Measurements from ENCODE around the gene ATP1A1.

The ATP1A1 gene

DNA sequence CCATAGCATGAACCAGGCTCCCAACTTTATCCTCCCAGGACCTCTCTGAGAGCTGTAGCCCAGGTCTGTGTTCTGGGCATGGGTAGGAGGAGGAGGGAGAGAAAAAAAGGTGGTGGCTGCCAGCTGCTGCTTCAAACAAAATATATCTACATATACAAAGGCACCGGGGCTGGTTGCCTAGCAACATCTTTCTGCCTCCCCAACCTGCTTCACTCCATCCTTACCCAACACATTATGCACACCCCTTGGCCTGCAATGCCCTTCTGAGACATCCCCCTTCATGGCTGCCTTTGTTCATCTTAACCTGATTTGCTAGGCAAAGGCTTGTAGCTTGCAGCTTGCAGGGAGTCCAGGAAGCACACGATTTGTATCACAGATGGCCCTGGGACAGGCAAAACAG lies 27.2 kb upstream of the ATP1A1 start:
- DNase-seq = peak; percentile 23

DNA sequence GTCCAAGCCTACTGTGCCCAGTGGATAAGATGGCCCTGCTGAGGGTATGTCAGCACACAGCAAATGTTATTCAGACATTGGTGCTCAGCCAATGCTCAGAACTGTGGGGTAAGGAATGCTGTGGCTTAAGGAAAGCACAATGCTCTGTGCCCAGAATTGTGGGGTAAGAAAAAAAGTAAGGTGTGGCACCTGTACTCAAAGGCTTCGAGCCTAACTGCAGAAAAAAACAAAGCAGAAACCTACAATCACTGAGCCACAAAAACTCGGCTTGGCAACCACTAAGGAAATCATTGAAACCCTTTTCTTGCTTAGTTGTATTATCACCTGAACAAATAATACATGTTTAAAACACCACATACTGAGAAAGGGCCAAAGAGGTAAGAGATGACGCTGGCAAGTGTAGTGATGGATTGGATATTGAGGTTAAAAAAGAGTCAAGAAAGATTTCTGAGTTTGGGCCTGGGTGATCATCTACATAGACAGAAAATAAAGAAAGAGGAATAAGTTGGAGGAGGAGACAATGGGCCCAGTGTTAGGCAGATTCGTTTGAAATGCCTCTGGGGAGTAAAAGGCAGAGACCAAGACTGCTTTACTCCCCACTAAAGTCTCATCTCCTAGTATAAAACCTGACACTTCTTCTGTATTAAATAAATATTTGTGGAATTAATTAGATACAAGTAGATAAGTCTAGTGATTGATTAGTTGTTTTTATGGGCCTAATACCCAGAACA lies 25.9 kb upstream of the ATP1A1 start:
- no peak for DNase-seq

DNA sequence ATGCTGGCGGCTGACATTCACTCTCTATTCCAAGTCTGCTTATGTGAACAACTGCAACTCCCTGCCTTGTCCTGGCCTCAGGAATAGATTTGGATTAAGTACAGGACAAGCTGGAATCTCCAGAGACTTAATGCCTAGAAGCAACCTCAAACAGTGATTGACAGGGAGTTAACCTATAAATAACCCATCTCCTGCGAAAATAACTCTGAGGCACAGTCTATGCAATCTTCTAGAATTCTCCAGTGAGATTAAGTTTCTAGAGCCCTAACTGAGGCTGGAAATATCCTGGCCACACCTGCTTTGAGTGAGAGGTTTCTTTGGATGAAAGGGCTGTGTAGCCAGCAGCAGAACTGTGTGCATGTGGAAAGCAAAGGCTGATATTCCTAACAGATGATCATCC lies 25.3 kb upstream of the ATP1A1 start:
- no peak for DNase-seq

DNA sequence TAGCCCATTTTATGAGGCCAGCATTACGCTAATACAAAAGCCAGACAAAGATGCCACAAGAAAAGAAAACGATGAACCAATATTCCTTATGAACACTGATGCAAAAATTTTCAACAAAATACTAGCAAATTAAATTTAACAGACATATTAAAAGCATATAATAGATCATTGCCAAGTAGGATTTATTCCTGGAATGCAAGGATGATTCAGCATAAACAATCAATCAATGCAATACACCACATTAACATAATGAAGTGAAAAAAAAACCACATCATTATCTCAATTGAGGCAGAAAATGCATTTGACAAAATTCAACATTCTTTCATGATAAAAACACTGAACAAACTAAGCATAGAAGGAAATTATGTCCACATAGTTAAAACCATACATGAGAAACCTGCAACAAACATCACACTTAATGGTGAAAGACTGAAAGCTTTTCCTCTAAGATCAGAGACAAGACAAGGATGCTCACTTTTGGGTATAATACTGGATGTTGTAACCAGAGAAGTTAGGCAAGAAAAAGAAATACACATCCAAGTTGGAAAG lies 22.9 kb upstream of the ATP1A1 start:
- DNase-seq = no peak

DNA sequence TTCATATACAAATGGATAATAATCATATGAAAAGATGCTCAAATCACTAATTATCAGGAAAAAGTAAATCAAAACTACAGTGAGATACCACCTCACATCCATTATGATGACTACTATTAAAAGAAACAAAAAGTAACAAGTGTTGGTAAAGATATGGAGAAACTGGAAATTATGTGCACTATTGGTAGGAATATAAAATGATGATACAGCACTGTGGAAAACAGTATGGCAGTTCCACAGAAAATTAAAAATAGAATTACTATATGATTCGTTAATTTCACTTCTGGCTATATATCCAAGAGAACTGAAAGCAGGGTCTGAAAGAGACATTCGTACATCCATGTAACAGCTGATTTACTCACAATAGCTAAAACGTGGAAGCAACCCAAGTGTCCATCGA lies 21.1 kb upstream of the ATP1A1 start:
- DNase-seq = no peak

DNA sequence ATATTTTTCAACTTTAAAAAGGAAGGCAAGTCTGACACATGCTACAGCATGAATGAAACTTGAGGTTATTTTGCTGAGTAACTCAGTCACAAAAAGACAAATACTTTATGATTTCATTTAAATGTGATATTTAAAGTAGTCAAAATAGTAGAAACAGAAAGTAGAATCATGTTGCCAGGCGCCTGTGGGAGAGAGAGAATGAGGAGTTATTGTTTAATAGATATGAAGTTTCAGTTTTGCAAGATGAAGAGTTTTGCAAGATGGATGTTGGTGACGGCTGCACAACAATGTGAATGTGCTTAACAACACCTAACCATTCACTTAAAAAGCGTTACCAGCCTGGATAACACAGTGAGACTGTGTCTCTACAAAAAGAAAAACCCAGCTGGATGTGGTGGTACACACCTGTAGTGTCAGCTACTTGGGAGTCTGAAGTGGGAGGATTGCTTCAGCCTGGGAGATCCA lies 20.7 kb upstream of the ATP1A1 start:
- DNase-seq = peak; percentile 41

DNA sequence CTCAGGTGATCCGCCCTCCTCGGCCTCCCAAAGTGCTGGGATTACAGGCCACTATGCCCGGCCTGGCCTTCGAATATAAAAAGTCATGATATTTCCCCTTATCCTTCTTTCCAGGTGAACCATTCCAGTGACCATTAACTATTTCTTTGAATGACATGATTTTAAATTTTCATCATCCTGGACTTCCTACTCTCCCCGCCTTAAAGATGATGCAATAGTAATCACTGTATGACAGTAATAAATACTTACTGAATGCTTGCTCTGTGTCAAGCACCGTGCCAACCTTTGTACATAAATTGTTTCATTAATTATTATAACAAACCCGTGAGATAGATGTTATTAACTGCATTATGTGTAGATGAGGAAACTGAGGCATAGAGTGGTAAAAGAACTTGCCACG lies 19.9 kb upstream of the ATP1A1 start:
- no peak for DNase-seq

DNA sequence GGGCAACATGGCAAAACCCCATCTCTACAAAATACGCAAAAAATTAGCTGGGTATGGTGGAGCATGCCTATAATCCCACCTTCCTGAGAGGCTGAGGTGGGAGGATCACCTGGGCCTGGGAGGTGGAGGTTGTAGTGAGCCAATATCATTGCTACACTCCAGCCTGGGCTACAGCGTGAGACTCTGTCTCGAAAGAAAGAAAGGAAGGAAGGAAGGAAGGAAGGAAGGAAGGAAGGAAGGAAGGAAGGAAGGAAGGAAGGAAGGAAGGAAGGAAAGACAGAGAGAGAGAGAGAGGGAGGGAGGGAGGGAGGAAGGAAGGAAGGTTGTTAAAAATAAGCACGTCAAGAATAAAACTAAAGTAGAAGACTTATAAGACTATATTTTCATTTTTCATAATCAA lies 17.0 kb upstream of the ATP1A1 start:
- DNase-seq = no peak

DNA sequence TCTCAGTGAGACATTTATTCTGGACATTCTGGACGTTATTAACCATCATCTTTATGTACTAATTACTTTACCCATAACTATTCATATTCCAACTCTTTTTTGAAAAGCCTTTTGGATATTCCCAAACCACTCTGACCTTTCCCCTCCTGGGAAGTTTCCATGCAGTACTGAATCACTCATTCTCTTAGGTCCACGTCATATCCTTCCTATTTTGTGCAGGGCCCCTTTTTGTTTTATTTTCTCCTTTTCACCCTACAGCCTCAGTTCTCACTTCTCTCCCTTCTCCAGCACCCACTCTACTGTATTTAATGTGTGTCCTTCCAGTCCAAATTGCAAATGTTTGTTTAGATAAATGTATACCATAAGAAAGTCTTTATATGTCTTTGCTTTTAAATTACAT lies 16.4 kb upstream of the ATP1A1 start:
- DNase-seq = no peak

DNA sequence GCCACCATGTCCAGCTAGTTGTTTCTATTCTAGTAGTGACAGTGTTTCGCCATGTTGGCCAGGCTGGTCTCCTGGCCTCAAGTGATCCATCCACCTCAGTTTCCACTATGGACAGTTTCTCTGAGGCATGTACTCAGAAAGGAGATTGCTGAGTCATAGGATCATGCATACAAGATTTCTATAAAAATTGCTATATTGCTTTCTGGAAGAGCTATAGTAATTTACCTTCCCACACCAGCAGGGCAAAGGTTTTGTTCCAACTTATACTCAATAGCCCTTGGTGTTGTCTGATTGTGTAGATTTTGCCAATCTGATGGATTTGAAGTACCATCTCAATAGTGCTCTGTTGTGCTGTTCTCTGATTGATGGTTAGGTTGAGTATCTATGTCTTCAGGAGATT lies 15.6 kb upstream of the ATP1A1 start:
- no peak for DNase-seq

DNA sequence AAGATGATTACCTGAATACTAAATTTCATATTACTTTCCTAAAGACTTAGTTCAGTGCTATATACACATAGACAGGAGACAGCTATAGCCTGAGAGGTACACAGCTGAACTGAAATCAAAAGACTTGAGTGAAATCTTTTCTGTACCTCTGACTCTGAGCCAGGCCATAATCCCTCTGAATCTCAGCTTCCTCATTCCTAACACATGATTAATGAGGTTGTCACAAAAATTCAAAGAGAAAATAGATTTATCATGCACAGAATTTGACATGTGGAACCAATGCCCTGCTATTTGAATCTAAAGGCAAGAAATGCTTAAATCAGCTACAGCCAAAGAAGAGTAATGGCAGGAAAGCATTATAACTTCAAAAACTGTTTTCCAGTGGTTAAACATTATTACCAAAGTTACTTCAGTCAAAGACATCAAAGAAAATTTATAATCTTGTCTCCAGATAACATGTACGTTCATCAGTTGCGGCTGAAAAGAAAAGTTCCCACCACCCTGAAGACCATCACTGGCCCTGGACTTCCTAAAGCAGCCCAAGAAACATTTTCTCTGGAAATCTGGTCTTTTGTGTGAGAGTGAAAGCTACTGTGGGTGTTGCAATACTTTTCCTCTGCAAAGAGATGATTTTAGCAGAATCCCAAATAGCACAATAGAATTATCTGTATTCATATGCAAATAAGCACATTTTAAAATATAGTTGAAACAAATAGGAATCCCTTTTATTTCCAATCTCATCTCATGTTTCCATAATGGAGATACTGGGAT lies 13.8 kb upstream of the ATP1A1 start:
- no peak for DNase-seq

DNA sequence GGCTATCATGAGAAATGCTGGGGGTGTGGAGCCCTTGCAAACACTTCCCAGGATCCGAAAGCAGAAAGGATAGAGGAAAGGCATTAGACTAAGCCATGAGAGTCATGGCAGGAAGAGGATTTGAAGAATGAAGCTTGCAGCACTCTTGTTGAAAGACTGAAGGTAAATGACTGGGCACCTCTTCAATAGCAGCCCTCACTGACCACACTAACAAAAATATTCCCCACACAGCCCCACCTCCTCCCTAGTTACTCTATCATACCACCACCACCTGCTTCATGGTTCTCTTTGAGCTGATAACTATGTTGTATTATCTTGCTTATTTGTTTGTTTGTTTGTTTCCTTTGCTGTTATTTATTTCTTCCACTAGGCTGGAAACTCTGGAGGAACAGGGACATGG lies 13.2 kb upstream of the ATP1A1 start:
- DNase-seq = no peak

DNA sequence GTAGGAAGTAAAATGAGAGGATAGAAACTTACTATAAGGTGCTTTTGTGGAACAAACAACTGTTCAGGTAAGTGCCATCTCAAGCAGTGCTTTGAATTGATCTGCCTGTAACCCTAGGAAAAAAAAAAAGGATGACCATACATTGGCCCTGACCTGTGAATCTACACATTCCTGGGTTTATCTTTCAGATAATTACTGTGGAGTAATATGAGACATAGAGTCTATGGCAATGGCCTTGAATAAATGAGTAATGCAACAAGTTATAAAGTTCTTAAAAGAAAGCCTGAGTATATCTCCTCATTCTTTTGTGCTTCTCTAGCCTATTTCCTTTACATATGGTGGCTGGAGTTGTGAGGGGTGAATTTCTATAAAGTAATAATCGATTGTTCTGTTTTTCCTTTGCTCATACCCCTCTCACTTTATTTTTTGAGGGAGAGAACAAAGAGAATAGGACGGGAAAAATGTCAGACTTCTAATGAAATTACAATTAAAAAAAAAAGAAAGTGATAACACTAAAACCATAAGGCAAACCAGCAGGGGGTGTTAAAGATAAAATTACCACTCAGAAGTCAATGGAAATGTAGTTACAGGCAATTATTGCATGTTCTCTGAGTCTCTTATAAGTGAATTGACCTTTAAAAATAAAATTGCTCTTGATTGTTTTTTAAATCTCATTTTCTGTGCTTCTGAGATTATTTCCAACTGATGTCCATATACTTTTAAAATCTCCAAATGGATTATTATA lies 12.4 kb upstream of the ATP1A1 start:
- DNase-seq = no peak

DNA sequence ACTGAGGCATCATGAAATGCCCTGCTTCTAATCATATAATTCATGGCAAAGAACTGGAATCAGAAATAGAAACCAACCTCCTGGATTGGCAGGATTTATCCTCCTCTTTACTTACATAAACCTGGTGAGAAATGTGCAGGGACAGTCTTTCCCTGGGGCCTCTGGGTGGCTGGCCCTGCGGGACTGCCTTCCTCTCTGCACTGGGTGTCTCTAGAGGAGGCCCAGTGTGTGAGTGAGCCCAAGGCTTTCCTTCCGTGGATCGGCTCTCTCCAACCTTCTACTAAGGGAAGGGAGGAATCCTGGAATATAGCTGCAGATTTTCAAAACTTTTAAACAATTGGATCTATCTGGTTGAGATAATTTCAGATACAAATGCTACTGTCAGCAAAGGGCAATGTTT lies 11.4 kb upstream of the ATP1A1 start:
- no peak for DNase-seq

DNA sequence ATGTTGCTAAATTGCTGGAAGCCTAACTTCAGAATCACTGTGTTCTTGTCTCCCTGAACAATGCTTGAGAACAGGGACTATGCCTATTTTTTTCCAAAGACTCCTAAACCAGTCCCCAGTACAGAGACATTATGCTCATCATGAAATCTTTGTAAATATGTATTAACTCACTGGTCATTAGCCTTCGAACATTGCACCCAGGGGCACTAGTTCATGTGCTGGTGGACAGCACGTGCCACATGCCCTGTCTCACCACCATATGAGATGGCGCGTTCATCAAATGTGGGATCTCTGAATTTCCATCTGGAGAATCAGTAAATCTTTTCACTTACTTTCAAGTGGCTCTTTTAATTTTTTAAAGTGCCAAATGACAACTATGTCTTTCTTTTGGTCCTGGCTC lies 11.0 kb upstream of the ATP1A1 start:
- DNase-seq = no peak

DNA sequence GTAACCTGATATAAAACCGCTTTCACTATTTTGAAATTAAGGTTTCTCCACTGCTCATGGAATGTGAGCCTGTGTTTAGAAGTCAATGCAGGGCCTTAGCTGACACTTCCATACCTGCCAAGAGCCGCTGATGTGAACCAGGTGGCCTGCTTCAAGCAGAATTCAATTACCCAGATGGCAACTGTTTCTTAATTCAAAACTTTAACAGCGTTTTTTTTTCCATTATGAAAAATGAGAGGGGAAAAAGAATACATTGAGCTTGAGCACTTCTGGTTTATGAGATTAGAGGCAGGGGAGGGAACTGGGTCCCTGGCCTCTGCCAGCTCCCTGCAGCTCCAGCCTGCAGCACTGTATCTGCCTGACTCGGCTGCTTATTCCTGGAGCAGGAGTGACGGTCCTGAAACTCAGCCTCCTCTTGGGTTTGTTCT lies 7.7 kb upstream of the ATP1A1 start:
- DNase-seq = no peak

DNA sequence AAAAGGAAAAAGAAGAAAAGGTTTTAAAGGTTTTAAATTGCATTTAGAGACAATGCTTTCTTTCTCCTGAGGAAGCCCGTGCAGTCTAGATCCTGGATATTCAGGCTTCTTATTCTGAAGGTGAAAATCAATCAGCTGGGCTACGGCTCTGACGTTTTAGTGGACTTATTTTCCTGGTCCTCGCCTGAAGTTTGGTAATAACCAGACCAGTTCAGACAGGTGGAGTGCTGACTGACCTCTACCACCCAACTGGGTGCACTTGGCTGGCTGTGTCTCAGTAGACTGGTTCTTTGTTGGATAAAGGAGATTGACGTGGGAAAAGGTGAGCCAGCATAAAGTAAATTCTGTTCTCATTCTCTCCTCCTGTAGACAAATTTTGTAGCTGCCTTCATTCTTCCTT lies 7.2 kb upstream of the ATP1A1 start:
- no peak for DNase-seq

DNA sequence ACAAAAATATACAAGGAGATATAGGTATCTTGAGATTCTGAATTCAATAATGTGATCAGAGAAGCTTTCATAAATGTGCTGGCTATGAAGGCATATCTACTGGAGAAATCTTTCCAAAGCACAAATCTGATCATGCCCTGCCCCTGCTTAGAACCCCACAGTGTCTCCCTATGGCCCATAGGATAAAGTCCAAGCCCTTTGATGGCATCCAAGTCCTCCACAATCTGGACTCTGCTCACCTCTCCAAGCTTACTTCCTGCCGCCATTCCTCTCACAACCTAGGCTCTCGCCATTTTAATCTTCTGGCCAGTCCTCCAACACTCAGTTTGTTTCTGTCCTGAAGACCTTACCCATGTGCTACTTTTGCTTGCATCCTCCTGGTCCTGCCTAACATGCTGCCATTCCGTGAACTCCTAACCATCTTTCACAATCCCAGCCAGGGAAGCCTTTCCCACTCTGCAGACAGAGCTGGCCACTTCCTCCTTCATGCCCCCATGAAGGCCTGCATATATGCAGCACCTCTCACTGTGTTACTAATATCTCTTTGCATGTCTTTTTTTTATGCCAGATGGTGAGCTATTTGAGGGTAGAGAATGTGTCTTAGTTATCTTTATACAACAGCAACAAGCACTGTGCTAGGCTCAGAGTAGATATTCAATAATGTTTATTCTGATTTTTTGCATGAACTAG lies 5.6 kb upstream of the ATP1A1 start:
- DNase-seq = no peak

DNA sequence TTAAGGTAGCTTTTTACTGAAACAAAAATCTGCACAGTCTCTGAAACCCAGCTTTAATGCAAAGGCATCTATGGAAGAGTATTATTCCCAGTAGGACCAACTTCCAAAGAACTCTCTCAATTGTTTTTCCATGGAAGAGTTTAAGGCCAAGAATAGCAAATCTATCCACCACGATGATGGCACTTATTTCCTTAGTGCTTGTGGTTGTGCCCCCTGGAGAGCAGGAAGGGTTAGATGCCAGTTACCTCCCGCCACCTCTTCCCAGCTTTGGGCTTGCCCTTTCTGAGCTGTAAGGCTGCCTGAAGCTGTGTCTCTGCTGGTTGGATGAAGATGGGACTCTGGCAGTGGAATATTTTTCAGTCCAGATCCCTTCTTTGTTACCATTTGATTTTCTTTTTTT lies 4.8 kb upstream of the ATP1A1 start:
- DNase-seq = no peak

DNA sequence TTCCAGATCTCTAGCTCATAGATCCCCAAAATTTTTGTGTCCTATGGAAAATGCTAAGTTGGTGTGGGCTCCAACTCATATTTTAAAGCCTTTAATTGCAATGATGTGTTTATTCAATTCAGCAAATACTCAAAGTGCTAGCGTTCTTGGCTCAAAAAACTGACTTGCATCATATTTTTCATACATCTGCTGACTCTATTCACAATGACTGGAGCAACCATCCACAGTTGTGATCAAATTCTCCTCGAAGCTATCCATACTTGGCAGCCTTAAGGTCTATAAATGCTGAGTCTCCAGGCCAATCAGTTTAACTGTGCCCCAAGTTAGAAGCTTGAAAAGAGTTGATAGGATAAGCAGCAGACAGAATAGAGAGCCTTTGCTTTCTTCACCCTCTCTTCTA lies 2.9 kb upstream of the ATP1A1 start:
- DNase-seq = no peak

DNA sequence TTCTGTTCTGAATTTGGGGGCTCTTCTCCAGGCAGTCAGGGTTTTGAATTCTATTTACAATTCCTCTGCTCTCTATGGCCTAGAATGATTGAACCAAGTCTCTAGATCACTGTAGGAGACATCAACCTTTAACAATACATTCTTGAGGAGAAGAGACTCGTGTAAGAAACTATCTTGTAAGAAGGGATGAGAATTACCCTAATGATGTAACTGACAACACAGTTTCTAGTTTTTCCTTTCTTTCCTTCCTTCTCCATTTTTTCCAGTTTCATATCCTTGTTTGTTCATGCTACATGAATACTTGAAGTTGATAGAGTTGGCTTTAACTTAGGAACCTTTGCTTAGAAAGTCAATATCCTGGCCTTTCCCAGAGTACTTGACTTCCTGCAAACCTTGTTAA lies 1.3 kb upstream of the ATP1A1 start:
- DNase-seq = no peak

DNA sequence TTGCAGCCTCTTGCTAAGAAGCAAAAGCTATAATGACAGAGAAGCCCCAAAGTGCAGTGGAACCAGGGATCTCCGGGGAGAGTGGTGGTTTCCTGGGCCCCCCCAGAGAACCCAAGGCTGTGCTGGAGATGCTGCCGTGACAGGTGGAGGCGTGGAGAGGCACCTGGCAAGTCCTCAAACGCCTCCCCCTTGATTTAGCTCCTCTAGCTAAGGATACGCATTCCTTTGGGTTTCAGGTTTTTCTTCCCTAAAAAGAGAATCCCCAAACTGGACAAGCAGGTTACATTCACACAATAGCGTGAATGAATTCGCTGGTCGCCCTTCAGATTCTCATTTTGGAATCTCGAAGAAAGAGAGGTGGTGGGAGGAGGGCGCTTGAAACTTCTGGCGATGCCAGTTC lies 853 bp upstream of the ATP1A1 start:
- no peak for DNase-seq
